ENCODE results near the gene ARHGEF11. TPM values are rescaled to one million over a fixed set of nuclear protein-coding genes. Genes with fewer than 3 reads are reported as not detected.

ARHGEF11 gene
- polyA plus RNA-seq, 4 donors, result 27.4 to 42.3 (median 31.3) TPM

DNA sequence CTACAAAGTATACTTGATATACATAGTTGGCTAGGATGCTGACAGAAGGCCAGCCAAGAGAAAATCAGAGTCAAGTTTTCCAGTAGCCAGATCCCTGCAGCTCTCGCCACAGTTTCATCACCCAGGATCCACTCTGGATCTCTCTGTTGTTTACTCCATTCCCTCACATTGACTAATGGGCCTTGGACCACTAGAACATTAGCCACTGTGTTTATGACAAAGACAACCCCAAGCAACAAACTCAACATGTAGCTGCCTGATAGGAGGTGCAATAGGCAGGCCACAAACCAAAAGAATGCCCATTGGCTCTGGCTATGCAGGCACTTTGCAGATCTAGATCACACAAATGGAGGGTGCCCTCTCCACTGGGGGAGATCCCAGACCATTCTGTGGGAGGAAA lies 44.2 kb downstream of the ARHGEF11 start:
- DNase-seq (ENCODE audit: low read depth in 4 of 4, low spot score in 3 of 4), result no peak

DNA sequence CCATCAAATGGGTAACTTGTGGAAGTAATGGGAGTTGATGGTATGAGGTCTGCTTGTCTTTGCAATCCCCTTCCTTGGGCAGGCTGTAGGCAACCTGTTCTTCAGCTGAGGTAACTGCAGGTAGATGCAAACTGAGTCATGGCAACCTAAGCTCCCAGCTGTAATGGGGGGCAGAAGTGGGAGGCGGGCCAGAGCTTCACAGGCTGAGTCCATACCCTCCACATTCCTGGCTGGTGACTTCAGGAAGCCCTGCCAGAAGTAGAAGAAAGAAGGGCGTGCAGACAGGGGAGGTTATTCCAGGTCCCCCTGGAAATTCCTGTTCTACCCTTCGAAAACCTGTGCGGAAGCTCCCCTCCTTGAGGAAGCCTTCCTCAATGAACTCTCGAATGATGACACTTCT lies 44.9 kb downstream of the ARHGEF11 start:
- DNase-seq (ENCODE audit: low read depth in 4 of 4, low spot score in 3 of 4), result no peak

DNA sequence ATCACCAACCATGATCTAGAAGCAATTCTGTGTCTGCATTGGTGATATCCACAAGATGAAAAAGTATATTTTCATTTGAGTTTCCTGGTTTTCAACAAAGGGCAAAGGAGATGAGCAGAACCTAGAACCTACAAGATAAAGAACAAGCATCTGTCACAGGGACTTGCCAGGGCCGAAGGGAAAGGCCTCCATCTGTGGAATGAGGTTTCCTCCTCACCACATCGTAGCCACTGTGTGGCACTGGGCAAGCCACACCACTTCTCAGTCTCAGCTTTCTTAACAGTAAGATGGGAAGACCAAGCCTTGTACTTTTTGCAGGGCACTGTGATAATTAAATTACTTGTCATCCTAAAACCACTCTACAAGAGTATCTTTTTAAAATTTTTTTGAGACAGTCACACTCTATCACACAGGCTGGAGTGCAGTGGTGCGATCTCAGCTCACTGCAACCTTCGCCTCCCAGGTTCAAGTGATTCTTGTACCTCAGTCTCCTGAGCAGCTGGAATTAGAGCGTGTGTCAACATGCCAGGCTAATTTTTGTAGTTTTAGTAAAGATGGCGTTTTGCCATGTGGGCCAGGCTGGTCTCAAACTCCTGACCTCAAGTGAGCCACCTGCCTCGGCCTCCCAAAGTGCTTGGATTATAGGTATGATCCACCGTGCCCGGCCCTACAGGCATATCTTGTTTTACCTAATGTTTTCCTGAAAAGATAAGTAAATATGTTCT lies 45.8 kb downstream of the ARHGEF11 start:
- DNase-seq (ENCODE audit: low read depth in 4 of 4, low spot score in 3 of 4), result no peak

DNA sequence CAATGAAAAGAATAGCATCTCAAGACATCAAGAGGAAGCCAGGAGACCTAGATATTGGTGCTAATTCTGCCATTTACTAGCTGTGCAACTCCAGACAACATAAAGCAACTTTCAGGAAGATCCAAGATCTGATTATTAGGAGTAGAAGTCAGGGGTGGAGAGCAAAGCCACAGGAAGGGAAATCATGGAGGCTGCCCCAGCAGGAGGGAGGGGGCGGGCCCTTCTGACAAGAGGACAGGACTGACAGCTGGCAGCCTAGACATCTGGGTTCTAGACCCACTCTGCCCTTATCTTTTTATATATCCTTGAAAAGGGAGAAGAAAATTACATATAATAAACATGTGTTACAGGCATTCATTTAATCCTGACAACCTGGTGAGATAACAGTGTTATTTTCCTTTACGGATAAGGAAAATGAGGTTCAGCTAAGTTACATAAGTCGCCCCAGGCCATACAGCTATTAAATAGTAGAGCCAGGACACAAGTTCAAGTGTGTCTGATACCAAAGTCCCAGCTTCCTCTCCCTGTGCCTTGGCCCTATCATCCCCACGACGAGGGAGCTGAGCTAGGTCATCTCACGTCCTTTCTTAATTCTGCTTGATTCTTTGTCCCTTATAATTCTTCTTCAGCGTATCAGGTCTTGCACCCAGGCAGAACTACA lies 46.6 kb downstream of the ARHGEF11 start:
- no peak for DNase-seq (ENCODE audit: low read depth in 4 of 4, low spot score in 3 of 4)

DNA sequence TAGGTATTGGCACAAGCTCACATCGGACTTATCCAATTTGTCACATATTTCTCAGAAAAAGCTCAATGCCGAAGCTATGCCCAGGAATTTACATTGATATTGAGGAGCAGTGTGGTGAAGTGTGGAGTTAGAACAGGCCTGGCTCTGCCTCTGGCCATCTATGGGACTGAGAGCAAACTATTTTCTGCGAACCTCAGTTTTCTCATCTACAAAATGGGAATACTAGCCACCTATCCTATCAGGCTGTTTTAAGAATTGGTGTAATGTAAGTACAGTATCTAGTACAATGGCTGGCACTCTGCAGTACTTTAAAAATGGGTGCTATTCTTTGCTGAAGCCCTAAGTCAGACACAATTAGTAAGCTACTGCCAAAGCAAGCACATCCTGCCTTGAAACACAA lies 47.2 kb downstream of the ARHGEF11 start:
- no peak for DNase-seq (ENCODE audit: low read depth in 4 of 4, low spot score in 3 of 4)

DNA sequence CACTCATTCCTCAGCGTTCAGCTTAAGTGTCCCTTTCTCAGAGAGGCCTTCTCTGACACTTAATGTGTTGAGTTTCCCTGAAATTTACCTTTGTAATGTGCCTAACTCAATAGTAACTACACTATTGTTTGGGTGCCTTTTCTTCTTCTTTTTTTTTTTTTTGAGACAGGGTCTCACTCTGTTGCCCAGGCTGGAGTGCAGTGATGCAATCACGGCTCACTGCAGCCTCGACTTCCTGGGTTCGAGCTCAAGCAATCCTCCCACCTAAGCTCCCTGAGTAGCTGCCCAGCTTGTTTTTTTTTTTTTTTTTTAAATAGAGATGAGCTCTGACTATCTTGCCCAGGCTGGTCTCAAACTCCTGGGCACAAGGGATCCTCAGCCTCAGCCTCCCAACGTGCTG lies 50.1 kb downstream of the ARHGEF11 start:
- no peak for DNase-seq (ENCODE audit: low read depth in 4 of 4, low spot score in 3 of 4)

DNA sequence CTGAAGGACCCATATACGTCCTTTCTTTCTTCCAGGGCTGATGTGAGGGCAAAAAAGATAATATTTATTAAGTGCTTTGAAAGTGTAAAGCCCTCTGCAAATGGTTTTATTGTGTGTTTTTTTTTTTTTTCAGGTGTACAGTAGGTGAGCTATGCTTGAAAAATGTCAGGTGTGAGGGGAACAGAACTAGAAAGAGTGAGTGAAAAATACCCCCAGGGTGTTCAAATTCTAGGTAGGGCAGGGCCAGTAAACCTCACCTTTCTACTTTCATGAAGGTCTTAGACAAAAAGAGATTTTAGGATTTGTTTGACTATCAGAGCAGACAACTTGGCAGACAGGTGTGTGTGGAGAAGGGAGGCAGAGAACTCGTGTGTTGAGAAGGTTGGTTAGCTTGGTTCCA lies 51.3 kb downstream of the ARHGEF11 start:
- DNase-seq (ENCODE audit: low read depth in 4 of 4, low spot score in 3 of 4), result no peak

DNA sequence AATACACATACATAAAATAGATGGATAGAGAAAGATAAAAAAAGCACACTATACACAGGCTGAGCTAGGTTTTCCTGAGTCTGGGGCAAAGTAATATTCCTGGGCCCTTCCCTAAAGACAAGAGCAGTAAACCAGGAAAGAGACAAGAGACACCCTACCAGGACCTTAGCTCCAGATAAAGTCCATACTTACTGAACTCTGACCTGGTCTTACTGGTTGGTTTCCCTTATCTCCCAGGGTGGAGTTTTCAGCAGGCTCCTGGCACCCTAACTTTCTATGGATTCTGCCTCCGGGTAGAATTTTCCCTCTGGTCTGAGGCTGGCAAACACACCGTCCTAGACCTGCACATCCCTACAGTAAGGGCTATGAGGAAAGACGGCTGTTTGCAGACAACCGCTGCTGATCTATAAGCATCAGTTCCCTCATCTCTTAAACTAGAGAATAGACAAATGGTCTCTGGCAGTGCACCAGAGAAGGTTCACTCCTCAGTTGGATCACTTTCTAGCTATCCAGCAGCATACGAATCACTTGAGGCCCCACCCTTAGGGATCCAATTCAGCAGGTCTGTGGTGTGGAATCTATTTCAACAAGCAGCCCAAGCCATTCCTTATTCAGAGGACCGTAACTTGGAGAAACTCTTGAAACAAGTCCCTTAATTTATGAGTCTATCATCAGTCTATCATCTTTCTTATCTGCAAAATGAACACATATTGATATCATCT lies 52.0 kb downstream of the ARHGEF11 start:
- no peak for DNase-seq (ENCODE audit: low read depth in 4 of 4, low spot score in 3 of 4)

DNA sequence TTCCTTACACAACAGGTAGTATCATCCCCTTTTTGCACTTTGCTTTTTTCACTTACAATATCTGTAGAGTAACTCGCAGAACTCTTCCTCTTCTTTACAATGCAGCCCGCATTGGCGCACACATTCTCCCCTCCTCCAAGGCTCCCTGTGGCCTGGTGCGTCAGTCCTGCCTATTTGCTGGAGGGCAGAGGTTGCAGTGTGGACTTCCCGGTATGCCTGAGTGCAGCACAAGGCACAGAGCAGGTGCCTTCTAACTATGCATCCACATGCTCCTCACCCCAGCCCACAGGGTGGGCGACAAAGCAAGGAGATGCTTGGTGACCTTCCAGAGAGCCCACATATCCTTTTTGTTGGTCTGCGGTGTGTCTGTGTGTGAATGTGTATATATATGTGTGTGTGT lies 53.3 kb downstream of the ARHGEF11 start:
- DNase-seq (ENCODE audit: low read depth in 4 of 4, low spot score in 3 of 4), result no peak

DNA sequence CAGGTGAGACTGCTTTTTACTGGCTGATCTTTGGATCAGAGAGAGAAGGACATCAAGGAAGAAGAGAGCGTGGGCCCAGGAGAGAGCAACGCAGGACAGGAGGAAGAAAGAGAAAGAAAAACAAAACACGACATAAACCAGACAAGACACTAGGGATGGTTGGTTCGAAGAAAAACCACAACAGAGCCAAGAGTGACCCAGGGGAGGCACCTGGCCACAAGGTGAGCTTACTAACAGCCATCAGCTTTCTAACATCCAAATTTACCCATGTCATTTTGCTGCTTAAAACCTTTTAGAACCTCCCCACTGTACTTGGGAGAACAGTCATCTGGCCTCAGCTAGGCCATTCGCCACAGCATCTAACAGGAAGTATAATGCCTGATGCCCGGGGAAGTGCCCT lies 57.8 kb downstream of the ARHGEF11 start:
- DNase-seq (ENCODE audit: low read depth in 4 of 4, low spot score in 3 of 4), result no peak

DNA sequence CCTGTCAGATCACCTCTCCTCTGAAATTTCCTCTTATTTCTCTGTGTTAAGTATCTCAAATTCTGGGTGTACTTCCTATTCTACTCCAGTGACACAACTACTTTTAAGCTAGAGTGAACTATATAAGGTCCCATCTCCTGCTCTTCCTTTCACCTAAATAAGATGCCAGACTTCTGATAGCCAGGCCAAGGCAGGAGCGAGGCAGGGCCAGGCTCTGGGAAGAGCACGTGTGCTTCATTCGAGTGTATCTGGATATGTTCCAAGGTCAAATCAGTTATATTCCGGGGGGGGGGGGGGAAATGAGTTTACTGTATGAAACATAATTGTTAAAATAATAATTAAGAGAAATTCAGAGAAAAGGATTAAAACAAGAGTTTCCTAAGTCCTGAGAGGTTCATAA lies 65.0 kb downstream of the ARHGEF11 start:
- no peak for DNase-seq (ENCODE audit: low read depth in 4 of 4, low spot score in 3 of 4)

DNA sequence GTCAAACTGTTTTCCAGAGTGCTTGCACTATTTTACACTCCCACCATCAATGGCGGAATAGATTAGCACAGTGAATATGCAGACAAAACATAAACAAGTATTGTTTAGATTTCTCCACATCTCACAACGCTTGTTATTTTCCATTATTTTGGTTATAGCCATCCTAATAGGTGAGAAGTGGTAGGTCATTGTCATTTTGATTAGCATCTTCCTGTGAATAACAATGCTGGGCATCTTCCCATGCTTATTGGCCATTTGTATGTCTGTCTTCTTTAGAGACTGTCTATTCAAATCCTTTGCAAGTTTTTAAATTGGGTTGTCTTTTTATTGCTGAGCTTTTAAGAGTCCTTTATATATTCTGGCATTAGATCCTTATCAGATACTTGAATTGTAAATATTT lies 70.5 kb downstream of the ARHGEF11 start:
- no peak for DNase-seq (ENCODE audit: low read depth in 4 of 4, low spot score in 3 of 4)

DNA sequence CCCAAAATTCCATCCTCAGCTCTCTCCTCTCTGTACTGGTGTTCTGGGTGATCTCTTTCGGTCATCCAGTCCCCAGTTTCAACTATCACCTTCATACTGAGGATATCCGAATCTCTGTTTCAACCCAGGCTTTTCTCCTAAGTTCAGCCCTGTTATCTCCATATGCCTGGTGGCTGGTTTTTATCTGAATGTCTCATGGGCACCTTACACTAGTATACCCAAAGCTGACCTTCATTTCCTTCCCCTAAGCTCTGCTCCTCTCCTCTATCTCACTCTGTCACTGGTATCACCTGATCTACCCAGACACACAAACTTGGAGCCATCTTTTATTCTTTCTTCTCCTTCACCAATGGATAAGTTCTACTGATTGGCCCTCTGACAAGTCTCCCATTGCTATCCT lies 72.1 kb downstream of the ARHGEF11 start:
- no peak for DNase-seq (ENCODE audit: low read depth in 4 of 4, low spot score in 3 of 4)

DNA sequence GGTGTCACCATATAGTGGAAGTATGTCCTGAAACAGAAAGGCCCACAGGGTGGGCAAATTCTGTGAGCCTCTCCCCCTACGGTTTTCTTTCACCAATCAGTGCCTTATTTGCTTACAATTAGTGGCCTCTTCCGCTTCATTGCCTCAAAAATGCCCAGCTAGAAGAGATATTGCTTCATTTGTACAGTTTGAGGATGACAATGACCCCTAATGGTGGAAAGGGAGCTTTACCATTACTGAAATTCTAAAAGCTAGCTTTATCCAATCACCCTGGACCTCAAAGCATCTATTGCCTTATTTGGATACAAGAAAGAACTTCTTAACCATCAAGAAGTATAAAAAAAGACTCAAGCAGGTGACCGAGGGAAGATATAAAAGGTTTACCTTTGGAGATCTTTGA lies 75.5 kb downstream of the ARHGEF11 start:
- DNase-seq (ENCODE audit: low read depth in 4 of 4, low spot score in 3 of 4), result no peak

DNA sequence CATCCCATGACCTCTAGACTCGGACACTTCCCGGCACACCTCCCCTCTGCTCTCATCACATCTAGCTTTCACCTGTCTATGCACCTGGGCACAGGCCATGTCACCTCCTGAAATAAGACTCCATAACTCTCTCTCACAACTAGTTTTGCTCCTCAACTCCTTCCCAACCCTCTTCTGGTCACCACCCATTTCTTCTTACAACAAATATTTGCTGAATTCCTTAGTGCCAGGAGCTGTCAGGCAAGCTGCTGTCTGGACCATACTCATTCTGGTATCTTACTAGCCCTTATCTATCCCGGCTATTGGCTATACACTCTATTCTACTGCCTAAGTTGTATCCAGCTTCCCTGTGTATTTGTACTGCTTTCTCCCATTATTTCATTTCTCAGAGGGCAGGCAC lies 76.0 kb downstream of the ARHGEF11 start:
- no peak for DNase-seq (ENCODE audit: low read depth in 4 of 4, low spot score in 3 of 4)

DNA sequence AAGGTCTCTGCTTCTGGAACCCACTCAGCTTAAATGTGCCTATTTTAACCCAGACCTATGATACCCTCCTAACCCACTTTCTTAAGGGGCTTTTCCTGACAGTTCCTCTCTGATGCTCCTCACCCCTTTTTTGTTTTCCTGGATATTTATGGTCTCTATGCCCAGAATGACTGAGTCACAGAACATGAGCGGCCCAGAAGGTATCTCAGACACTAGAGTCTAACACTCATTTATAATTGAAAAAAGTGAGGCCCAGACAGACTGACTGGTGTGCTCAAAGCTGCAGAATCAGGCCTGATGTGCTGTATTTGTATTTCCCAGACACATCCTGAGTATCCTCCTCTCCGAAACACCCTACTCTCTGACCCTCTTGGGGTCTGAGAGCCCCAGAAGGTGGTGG lies 81.1 kb downstream of the ARHGEF11 start:
- no peak for DNase-seq (ENCODE audit: low read depth in 4 of 4, low spot score in 3 of 4)

DNA sequence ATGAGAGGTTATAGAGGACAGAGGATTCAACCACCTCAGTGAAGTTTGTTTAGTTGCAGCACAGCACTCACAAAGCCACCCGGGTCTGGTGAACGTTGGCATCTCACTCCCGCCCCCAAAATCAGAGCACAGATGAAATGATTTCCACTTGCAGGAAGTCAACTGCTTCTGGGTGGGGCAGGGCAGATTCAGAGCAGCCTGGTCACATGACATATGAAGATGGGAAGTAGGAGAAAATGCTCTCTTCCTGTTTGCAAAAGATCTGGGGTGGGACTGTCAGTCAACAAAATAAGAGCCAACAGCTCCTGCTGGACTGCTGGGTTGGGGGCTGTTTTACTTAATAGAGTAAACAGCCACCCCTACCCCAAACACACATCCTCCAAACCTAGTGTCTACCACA lies 81.9 kb downstream of the ARHGEF11 start:
- DNase-seq (ENCODE audit: low read depth in 4 of 4, low spot score in 3 of 4), result no peak

DNA sequence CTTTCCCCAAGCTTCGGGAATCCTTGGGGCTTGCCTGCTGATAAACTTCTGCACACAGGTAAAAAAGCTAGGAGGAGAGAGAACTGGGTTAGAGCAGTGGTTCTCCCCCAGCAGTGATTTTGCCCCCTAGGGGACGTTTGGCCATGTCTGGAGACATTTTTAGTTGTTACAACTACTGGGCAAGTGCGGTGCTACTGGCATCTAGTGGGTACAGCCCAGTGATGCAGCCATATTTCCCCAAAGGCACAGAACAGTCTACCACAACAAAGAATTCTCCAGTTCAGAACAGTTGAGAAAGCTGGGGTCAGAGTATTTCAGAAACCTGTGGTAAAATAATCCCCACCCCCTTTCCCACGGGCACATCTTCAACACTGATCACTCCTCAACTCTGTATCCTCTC lies 83.8 kb downstream of the ARHGEF11 start:
- no peak for DNase-seq (ENCODE audit: low read depth in 4 of 4, low spot score in 3 of 4)

DNA sequence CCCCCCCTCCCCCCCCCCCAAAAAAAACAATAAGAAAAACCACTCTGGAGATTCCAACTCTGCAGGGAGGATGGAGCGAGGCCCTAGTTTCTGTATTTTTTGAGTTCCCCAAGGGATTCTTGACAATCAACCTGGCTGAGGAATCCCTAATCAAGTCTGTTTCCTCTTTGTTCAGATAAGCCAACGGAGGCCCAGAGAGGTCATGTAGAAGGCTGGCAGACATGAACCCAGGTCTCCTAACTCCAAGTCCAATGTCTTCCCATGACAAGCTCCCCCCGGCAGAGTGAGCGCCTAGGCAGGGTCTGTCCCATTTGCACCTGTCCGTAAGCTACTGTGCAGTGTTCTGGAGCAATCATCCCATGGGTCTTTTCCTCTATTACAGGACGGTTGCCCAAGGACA lies 85.6 kb downstream of the ARHGEF11 start:
- no peak for DNase-seq (ENCODE audit: low read depth in 4 of 4, low spot score in 3 of 4)

DNA sequence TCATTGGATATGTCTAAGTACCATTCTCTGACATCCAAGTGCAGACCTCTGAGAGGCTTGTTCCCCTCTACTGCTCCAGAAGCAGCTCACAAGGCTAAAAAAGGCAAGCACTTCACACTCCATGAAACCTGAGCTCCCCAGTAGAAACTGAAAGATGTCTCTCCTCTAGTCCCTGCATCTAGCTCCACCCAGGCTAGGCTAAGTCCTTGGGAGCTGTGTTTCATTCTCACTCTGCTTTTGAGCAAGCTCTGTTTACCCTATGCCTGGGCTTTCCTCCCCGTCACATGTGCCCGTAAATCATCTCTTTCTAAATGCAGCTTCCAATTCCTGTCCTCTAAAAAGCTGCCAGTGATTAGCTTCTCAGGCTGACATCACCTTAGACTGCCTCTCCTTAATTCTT lies 86.1 kb downstream of the ARHGEF11 start:
- peak in 1 of 4 donors; percentile 5 for DNase-seq (ENCODE audit: low read depth in 4 of 4, low spot score in 3 of 4)

DNA sequence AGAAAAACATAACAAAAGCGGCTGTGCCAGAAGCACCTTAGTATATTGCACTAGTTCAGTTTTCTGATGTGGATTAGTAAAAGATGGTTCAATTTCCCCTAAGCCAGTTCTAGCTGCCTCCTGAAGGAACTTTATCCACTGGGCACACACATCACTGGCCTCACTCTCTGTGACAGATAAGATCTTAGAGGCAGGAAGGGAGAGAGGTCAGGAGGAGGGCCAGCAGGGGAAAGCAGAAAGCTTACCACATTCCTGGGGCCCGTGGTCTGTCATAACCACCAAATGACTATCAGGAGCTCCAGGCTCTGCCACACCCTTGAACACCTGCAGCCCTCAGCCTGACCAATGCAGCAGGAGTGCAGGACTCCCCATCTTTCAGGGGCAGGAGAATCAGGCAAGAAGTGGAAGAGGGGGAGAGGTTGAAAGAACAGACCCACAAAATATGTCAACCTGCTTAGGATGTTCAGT lies 87.3 kb downstream of the ARHGEF11 start:
- no peak for DNase-seq (ENCODE audit: low read depth in 4 of 4, low spot score in 3 of 4)

DNA sequence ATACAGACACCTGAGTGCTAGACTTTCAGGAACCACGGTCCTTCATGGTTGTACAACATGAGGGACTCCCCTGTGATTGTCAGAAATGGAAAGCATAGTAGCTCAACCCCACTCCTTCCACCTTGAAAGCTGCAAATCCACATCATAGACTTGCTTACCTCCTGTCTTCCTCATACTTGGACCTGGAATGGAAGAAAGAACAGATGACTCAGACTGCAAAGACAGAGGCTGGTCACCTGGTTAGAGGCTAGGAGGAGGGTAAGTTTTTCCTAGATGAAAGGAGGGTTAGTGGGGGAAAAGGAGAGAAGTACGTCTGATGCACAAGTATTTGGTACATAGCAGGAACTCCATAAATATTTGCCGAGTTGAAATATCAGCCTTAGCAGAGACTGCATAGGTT lies 87.9 kb downstream of the ARHGEF11 start:
- DNase-seq (ENCODE audit: low read depth in 4 of 4, low spot score in 3 of 4), result no peak

All from left renal pelvis (tissue), 4 donors.